MM.1S (cell line): Measurements from ENCODE around the gene PPP2R1B.

Experiments
- DNase-seq: peaks from one replicate; pipeline ENCODE4 v3.0.0-alpha.2; 2015
- H2AFZ ChIP-seq: fragments of 300-600 bp; sonication (generic); 2 replicates; pipeline ENCODE4 v1.6.0; 2016; ENCODE audit warnings: antibody characterized with exemption, low read length
- H3F3A ChIP-seq: fragments of 300-600 bp; sonication (generic); 2 replicates; pipeline ENCODE4 v1.6.1; 2016; ENCODE audit warnings: mild to moderate bottlenecking, antibody characterized with exemption, low read length, moderate library complexity, mixed read lengths; ENCODE audit not compliant: insufficient read depth
- H3K27ac ChIP-seq: fragments of 300-600 bp; sonication (generic); 2 replicates; pipeline ENCODE4 v1.5.1; 2016; ENCODE audit warnings: mild to moderate bottlenecking, low read length
- H3K27me3 ChIP-seq: fragments of 300-600 bp; sonication (generic); replicated peaks from 2 replicates; pipeline ENCODE4 v1.6.0; 2016; ENCODE audit warnings: low read length; ENCODE audit not compliant: insufficient read depth
- H3K36me3 ChIP-seq: fragments of 300-600 bp; sonication (generic); replicated peaks from 2 replicates; pipeline ENCODE4 v1.6.1; 2016; ENCODE audit warnings: mild to moderate bottlenecking, low read length, mixed read lengths; ENCODE audit not compliant: insufficient read depth
- H3K4me1 ChIP-seq: fragments of 300-600 bp; sonication (generic); 2 replicates; pipeline ENCODE4 v1.6.1; 2016; ENCODE audit warnings: low read length, mixed read lengths
- H3K4me2 ChIP-seq: fragments of 300-600 bp; sonication (generic); 2 replicates; pipeline ENCODE4 v1.6.0; 2016; ENCODE audit warnings: low read depth, low read length
- H3K4me3 ChIP-seq: fragments of 300-600 bp; sonication (generic); 2 replicates; pipeline ENCODE4 v1.5.1; 2016; ENCODE audit warnings: low read length, mixed read lengths
- H3K79me2 ChIP-seq: fragments of 300-600 bp; sonication (generic); 2 replicates; pipeline ENCODE4 v1.6.1; 2016; ENCODE audit warnings: mixed run types, low read length, mixed read lengths
- H3K9ac ChIP-seq: fragments of 300-600 bp; sonication (generic); 2 replicates; pipeline ENCODE4 v1.6.1; 2016; ENCODE audit warnings: low read length, mixed read lengths
- H3K9me2 ChIP-seq: fragments of 300-600 bp; sonication (generic); replicated peaks from 2 replicates; pipeline ENCODE4 v1.6.1; 2016; ENCODE audit warnings: mild to moderate bottlenecking, low read length, mixed read lengths; ENCODE audit not compliant: insufficient read depth
- H3K9me3 ChIP-seq: fragments of 300-600 bp; sonication (generic); replicated peaks from 2 replicates; pipeline ENCODE4 v1.6.1; 2016; ENCODE audit warnings: mild to moderate bottlenecking, low read length, mixed read lengths; ENCODE audit not compliant: insufficient read depth
- H4K20me1 ChIP-seq: fragments of 300-600 bp; sonication (generic); 2 replicates; pipeline ENCODE4 v1.6.1; 2016; ENCODE audit warnings: mild to moderate bottlenecking, low read length, moderate library complexity, mixed read lengths; ENCODE audit not compliant: insufficient read depth
- CTCF ChIP-seq: fragments of 300-600 bp; sonication (generic); IDR thresholded peaks from 2 replicates; pipeline ENCODE4 v1.5.1; 2016; ENCODE audit warnings: antibody characterized with exemption, low read length, mixed read lengths
- EZH2 ChIP-seq: fragments of 300-600 bp; sonication (generic); optimal IDR thresholded peaks from 2 replicates; pipeline ENCODE3; 2017; ENCODE audit warnings: low read depth, mild to moderate bottlenecking, antibody characterized with exemption, low read length, mixed read lengths
- EZH2phosphoT487 ChIP-seq: fragments of 300-600 bp; sonication (generic); IDR thresholded peaks from 2 replicates; pipeline ENCODE4 v1.6.1; 2018; ENCODE audit warnings: antibody characterized with exemption, low read length

The PPP2R1B gene

DNA sequence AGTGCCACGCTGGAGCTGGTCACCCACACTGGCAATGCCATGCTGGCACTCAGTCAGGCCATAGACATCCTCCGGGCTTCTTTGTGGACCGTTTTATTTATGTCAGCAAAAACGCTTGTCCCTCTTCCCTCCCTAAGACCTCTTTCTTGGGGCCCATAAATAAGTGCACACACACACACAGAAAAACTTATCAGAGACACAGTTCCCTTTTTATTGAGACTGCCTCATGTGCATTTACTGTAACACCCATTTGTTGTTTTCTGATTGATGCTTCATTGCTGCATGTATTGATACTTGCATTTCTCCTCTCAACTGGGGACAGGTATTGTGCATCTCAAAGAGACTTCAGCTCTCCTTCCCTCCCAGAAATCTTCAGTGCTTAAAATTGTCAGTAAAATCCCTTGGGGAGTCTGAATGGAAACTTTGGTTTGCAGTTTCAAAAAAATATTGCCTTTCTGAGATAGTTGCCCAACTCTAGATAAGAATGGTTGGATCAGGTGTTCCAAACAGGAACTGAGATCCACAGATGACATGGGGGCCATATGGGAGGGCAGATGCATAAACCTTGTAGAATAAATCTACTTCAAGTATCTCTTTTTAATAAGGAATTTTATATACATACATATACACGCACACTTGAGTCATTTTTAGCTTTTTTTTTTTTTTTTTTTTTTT is 50.9 kb downstream of the PPP2R1B start:
- no peak for DNase-seq
- H3K27me3 ChIP-seq, result no peaks in the 10 kb centered on the region
- no peaks in the 10 kb centered on the region for H3K9me2 ChIP-seq
- no peak overlapping the region for H3K4me2 ChIP-seq
- H3K4me3 ChIP-seq, result no peak overlapping the region
- no peaks in the 10 kb centered on the region for H3K79me2 ChIP-seq
- no peaks in the 10 kb centered on the region for H3K36me3 ChIP-seq
- H3K4me1 ChIP-seq, result no peaks in the 10 kb centered on the region
- no peak overlapping the region for H3K27ac ChIP-seq
- TF ChIP-seq EZH2phosphoT487, result no peak
- TF ChIP-seq EZH2, result no peak
- TF ChIP-seq CTCF, result no peak
- H3K9me3 ChIP-seq, result no peaks in the 10 kb centered on the region
- no peaks in the 10 kb centered on the region for H3F3A ChIP-seq
- H3K9ac ChIP-seq, result no peak overlapping the region
- H2AFZ ChIP-seq, result no peak overlapping the region
- H4K20me1 ChIP-seq, result no peaks in the 10 kb centered on the region

DNA sequence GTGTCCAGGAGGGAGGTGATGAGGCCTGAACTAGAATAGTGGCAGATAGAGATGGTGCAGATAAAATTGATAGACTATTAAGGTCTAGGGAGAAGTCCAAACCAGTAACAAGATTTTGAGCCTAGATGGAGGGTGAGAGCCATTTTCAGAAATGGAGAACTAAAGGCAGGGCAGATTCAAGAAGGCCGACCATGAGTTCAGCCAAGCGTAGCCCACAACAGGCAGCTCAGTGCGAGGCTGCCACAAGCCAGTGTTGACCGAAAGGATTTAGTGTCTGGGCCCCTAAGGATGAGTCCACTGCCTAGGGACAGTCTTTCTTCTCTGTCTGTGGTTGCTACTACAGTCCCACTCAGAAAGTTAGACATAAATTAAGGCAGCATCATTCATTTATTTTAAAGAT is 51.7 kb downstream of the PPP2R1B start:
- H3F3A ChIP-seq, result no peaks in the 10 kb centered on the region
- H3K9me2 ChIP-seq, result no peaks in the 10 kb centered on the region
- no peaks in the 10 kb centered on the region for H3K27me3 ChIP-seq
- no peak overlapping the region for H3K4me3 ChIP-seq
- H3K27ac ChIP-seq, result no peak overlapping the region
- TF ChIP-seq EZH2 (no peak), EZH2phosphoT487 (no peak), CTCF (no peak)
- H3K9me3 ChIP-seq, result no peaks in the 10 kb centered on the region
- no peaks in the 10 kb centered on the region for H3K79me2 ChIP-seq
- H3K36me3 ChIP-seq, result no peaks in the 10 kb centered on the region
- no peak overlapping the region for H2AFZ ChIP-seq
- no peak for DNase-seq
- no peaks in the 10 kb centered on the region for H3K4me1 ChIP-seq
- H3K9ac ChIP-seq, result no peak overlapping the region
- no peak overlapping the region for H3K4me2 ChIP-seq
- H4K20me1 ChIP-seq, result no peaks in the 10 kb centered on the region

- no peak overlapping the region for H3K9ac ChIP-seq
- no peaks in the 10 kb centered on the region for H3K4me1 ChIP-seq
- H4K20me1 ChIP-seq, result no peaks in the 10 kb centered on the region
- no peaks in the 10 kb centered on the region for H3K27me3 ChIP-seq
- H3K4me2 ChIP-seq, result no peak overlapping the region
- H3K9me3 ChIP-seq, result no peaks in the 10 kb centered on the region
- H3K79me2 ChIP-seq, result no peaks in the 10 kb centered on the region
- no peaks in the 10 kb centered on the region for H3K9me2 ChIP-seq
- no peak overlapping the region for H3K27ac ChIP-seq
- no peaks in the 10 kb centered on the region for H3F3A ChIP-seq
- H2AFZ ChIP-seq, result no peak overlapping the region
- no peak for TF ChIP-seq CTCF
- no peak for TF ChIP-seq EZH2
- TF ChIP-seq EZH2phosphoT487, result no peak
- H3K36me3 ChIP-seq, result no peaks in the 10 kb centered on the region
- no peak for DNase-seq
- no peak overlapping the region for H3K4me3 ChIP-seq
Observed at GRCh38 chr11:111707691-111708067, 58.5 kb downstream of the PPP2R1B start.
